Endodermal cell (in vitro differentiated cells): Measurements from ENCODE around the gene S1PR1. TPM values are rescaled to one million over a fixed set of nuclear protein-coding genes. Genes with fewer than 3 reads are reported as not detected.

ENCODE experiments used
- DNase-seq: peaks from one replicate; pipeline ENCODE4 v3.0.0-alpha.2; 2017
- H3K27ac ChIP-seq: 2 replicates; pipeline ENCODE4 v1.5.1; 2013; ENCODE audit warnings: mild to moderate bottlenecking, low read depth, low read length, moderate library complexity
- H3K27me3 ChIP-seq: 2 replicates; pipeline ENCODE4 v1.6.1; 2013; ENCODE audit warnings: mild to moderate bottlenecking, low read length, moderate library complexity; ENCODE audit not compliant: insufficient read depth, control insufficient read depth, poor library complexity, severe bottlenecking
- H3K36me3 ChIP-seq: 2 replicates; pipeline ENCODE4 v1.7.0; 2013; ENCODE audit warnings: mild to moderate bottlenecking, low read length, moderate library complexity; ENCODE audit not compliant: control insufficient read depth, insufficient read depth
- H3K4me1 ChIP-seq: one replicate; pipeline ENCODE4 v1.7.0; 2013; ENCODE audit warnings: low read length; ENCODE audit not compliant: control insufficient read depth, insufficient read depth
- H3K4me3 ChIP-seq: 2 replicates; pipeline ENCODE4 v1.5.1; 2013; ENCODE audit warnings: mild to moderate bottlenecking, low read length, moderate library complexity
- H3K9ac ChIP-seq: 2 replicates; pipeline ENCODE4 v1.6.1; 2013; ENCODE audit warnings: mild to moderate bottlenecking, low read length, moderate library complexity; ENCODE audit not compliant: poor library complexity, severe bottlenecking; ENCODE audit errors: extremely low read depth
- H3K9me3 ChIP-seq: 2 replicates; pipeline ENCODE4 v1.6.1; 2013; ENCODE audit warnings: mild to moderate bottlenecking, low read length, moderate library complexity; ENCODE audit not compliant: control insufficient read depth
- H3K27ac Mint-ChIP-seq: 2 replicates; pipeline ENCODE4 v1.8.0; 2020; ENCODE audit warnings: mixed read lengths
- H3K27me3 Mint-ChIP-seq: 2 replicates; pipeline ENCODE4 v1.8.0; 2021; ENCODE audit warnings: mild to moderate bottlenecking, mixed read lengths; ENCODE audit not compliant: insufficient read depth
- H3K36me3 Mint-ChIP-seq: 2 replicates; pipeline ENCODE4 v1.8.0; 2020; ENCODE audit warnings: low read depth, mixed read lengths
- H3K4me1 Mint-ChIP-seq: 2 replicates; pipeline ENCODE4 v1.8.0; 2020; ENCODE audit warnings: mixed read lengths
- H3K4me3 Mint-ChIP-seq: 2 replicates; pipeline ENCODE4 v1.8.0; 2020; ENCODE audit warnings: mild to moderate bottlenecking, moderate library complexity, mixed read lengths
- H3K9me3 Mint-ChIP-seq: 2 replicates; pipeline ENCODE4 v1.8.0; 2020; ENCODE audit warnings: mild to moderate bottlenecking, mixed read lengths
- CTCF ChIP-seq: fragments of 200-600 bp; sonication (generic); conservative IDR thresholded peaks from 2 replicates; pipeline ENCODE4 v1.5.0; 2021; ENCODE audit warnings: antibody characterized with exemption, mild to moderate bottlenecking
- WGBS, 2 experiments: methylation state at CpG; one replicate each; pipeline versions ENCODE4 v1.1.5 to v1.1.7; 2013; ENCODE audit warnings: missing lambda C conversion rate in 2 of 2, mixed read lengths in 1 of 2; ENCODE audit not compliant: insufficient coverage in 1 of 2, insufficient read length in 1 of 2; 5-methylcytosine and 5-hydroxymethylcytosine counted together
- total RNA-seq, 2 donors: library from RNA; stranded (reverse); fragmentation: NEBNext Ultra II Directional in 1 of 2; extraction: Animal tissue kit (Norgen Biotek cat#: 25700) in 1 of 2; gene quantifications; 2 replicates in 1 of 2; 3 replicates in 1 of 2; pipeline ENCODE4 v1.2.1, GENCODE V29; 2021

The S1PR1 gene
- total RNA-seq, 2 donors from 2014 or later: 0.35 to 0.53 TPM

GRCh38 chr1:101243751-101244150 is 6.9 kb downstream of the S1PR1 start:
- DNase-seq: no peak
- no peak overlapping the region for H3K27ac ChIP-seq
- H3K4me3 ChIP-seq: no peak overlapping the region
- no peaks in the 10 kb centered on the region for H3K9me3 ChIP-seq
- no peaks in the 10 kb centered on the region for H3K9me3 Mint-ChIP-seq
- H3K36me3 Mint-ChIP-seq: no peaks in the 10 kb centered on the region
- no peak overlapping the region for H3K4me3 Mint-ChIP-seq
- no peaks in the 10 kb centered on the region for H3K36me3 ChIP-seq
- 57 to 90% methylated on average over 2 to 3 of the region's 3 CpGs for WGBS, 2 experiments
- H3K4me1 Mint-ChIP-seq: peaks cover 1% of the 10 kb centered on the region
- peaks cover 30% of the 10 kb centered on the region for H3K27me3 Mint-ChIP-seq
- H3K27me3 ChIP-seq: no peaks in the 10 kb centered on the region
- no peak for TF ChIP-seq CTCF
- no peak overlapping the region for H3K9ac ChIP-seq
- H3K27ac Mint-ChIP-seq: no peak overlapping the region
- H3K4me1 ChIP-seq: no peaks in the 10 kb centered on the region

- H3K36me3 ChIP-seq: no peaks in the 10 kb centered on the region
- H3K27me3 ChIP-seq: no peaks in the 10 kb centered on the region
- H3K9me3 ChIP-seq: no peaks in the 10 kb centered on the region
- Mint-ChIP-seq H3K4me1 (no peaks in the 10 kb centered on the region), H3K36me3 (no peaks in the 10 kb centered on the region), H3K27ac (no peak overlapping the region), H3K27me3 (peaks cover 21% of the 10 kb centered on the region), H3K4me3 (no peak overlapping the region), H3K9me3 (no peaks in the 10 kb centered on the region)
- no peak for DNase-seq
- no peak overlapping the region for H3K9ac ChIP-seq
- no peak overlapping the region for H3K4me3 ChIP-seq
- H3K4me1 ChIP-seq: no peaks in the 10 kb centered on the region
- no peak overlapping the region for H3K27ac ChIP-seq
- 86 to 96% methylated on average over 2 to 5 of the region's 5 CpGs for WGBS, 2 experiments
- no peak for TF ChIP-seq CTCF
These were observed 8.0 kb downstream of the S1PR1 start for GRCh38 chr1:101244842-101245241.

GRCh38 chr1:101245246-101245927 is 8.6 kb downstream of the S1PR1 start:
- no peaks in the 10 kb centered on the region for H3K9me3 ChIP-seq
- no peak overlapping the region for H3K4me3 Mint-ChIP-seq
- WGBS, 2 experiments: 95% methylated on average over 2 of the region's 2 CpGs; no CpG with 5 or more reads in 1 of the 2 experiments
- H3K27me3 ChIP-seq: no peaks in the 10 kb centered on the region
- no peak overlapping the region for H3K4me3 ChIP-seq
- H3K4me1 ChIP-seq: no peaks in the 10 kb centered on the region
- no peak for DNase-seq
- no peaks in the 10 kb centered on the region for H3K36me3 Mint-ChIP-seq
- H3K9me3 Mint-ChIP-seq: no peaks in the 10 kb centered on the region
- no peak overlapping the region for H3K9ac ChIP-seq
- no peaks in the 10 kb centered on the region for H3K36me3 ChIP-seq
- H3K27ac ChIP-seq: no peak overlapping the region
- no peaks in the 10 kb centered on the region for H3K4me1 Mint-ChIP-seq
- TF ChIP-seq CTCF: no peak
- H3K27me3 Mint-ChIP-seq: peaks cover 17% of the 10 kb centered on the region
- no peak overlapping the region for H3K27ac Mint-ChIP-seq
